OCI-LY3 (cell line): ENCODE results near the gene GABRG3.

Experiments
- CTCF ChIP-seq: fragments of 200-600, 300-600 bp; sonication (generic); IDR thresholded peaks from 2 replicates; pipeline ENCODE4 v1.5.1; 2014; ENCODE audit warnings: antibody characterized with exemption, low read length, low read depth
- EZH2phosphoT487 ChIP-seq: fragments of 200-600 bp; shearing (Covaris generic); IDR thresholded peaks from 2 replicates; pipeline ENCODE4 v1.6.1; 2018; ENCODE audit warnings: antibody characterized with exemption, mixed run types, low read depth

DNA sequence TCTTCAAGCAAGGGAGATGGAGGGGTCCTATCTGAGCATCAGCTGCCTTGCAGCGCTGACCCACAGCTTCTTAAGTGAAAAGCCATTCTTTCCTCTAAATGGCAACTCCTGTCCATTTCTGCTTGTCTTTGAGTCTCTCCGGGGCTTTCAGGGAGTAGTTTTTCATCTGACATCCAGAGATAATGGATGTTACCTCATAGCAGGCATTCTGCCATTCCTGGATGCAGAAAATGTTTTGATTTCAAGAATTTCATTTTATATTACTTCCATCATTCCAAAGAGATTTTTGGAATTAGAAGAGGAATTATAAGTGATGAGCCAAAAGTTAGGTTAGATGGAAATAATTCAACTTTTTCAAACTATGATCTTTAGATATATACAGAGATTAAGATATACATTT, 44.9 kb upstream of the GABRG3 start:
- TF ChIP-seq CTCF: no peak
- TF ChIP-seq EZH2phosphoT487: no peak
